HG03378 (cell line): ENCODE data around the gene PKNOX2.

Experiments used
- ATAC-seq: cut with Tn5 transposase; IDR thresholded peaks from one replicate; pipeline ENCODE4 v1.9.1; 2021; ENCODE audit warnings: mild to moderate bottlenecking, moderate library complexity; ENCODE audit not compliant: unreplicated experiment

The PKNOX2 gene

DNA sequence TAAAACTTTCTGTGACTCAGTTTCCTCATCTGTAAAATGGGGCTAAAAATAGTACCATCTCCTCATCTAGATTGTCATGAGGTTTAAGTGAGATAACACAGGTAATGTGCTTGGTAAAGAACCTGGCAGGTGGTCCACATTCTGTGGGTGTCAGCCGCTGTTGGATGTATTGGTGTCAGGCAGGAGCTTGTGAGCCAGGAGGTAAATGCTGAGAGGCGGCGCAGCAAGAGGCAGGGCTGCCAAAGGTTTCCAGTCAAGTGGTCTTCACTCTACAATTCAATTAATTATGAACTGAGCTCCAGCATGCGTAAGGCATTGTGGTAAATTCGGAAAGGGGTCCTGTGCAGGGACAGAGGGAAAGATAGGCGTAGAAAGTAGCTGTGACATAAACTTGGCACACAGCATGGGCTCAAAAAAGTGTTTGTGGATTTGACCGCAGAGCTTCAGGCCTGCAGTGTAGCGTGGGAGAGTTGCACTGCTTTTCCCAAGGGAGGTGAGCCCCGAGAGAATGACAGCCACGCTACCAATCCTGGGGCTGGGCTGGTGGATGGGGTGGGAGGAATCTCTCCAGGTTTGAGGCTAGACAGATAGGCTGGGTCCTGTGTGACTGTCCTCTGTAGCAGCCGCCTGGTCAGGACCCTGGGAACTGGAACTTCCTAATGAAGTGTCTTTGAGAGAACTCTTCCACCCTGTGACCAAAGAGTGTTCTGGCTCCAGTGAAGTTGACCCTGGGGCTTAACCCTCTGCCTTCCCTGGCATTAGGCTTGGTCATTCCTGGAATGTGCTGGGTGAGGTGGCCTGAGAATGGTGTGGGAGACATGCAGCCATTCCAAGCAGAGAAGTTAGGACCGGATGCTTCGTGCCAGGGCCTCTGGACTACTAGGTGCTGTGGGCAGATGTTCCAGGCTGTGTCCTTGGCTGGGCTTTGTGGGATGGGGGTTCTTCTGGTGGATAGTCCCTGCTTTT, 209.2 kb downstream of the PKNOX2 start:
- ATAC-seq, result no peak

DNA sequence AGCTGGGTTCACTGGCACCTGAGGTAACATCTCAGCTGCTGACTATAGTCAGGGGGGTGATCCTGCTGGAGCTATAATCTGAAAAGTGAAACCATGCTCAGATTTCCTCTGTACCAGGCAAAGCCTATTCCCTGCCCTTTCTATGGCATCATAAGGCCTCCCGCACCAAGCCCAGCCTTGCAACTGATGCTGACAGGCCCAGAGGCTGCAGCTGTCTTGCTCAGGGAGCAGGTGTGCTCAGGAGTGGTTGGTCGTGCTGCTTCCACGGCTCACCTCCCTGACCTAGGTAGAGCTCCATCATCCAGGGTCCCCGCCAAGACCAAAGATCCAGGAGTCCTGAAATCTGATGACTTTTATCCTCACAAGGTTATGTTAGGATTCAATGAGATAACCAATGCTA, 209.8 kb downstream of the PKNOX2 start:
- no peak for ATAC-seq

DNA sequence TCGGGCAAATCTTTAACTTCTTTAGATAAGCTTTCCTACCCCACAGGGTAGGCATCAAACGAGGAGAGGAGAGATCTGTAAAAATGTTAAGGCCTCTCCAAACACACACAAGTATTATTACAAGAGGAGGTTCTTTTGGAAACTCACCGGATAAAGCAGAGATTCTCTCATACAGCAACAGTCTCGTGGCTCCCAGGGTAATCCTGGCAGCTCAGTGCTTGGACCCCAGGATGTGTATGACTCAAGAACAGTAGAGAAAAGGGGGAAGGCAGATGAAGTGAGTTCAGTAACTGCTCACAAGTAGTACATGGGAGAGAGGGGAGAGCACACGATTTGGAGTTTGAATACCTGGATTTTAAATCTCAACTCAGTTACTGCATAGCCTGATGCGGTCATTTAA, 210.6 kb downstream of the PKNOX2 start:
- no peak for ATAC-seq

DNA sequence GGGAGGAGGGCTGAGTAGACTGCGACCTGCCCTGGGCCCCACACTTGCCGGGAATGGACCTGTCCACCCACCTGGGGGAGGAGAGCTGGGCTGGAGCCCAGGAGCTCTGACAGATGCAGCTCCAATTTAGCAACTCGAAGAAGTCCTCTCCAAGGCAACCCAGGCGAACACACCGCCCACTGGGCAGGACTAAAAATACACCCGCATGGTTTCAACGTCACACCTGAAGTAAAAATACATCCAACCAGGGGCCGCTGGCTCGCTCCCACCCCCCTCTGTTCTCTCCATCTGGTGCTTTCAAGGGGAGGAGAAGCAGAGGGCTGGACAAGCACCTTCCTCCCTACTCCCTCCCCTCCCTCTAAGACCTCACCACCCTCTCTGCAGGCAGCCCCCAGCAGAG, 211.6 kb downstream of the PKNOX2 start:
- ATAC-seq, result no peak

DNA sequence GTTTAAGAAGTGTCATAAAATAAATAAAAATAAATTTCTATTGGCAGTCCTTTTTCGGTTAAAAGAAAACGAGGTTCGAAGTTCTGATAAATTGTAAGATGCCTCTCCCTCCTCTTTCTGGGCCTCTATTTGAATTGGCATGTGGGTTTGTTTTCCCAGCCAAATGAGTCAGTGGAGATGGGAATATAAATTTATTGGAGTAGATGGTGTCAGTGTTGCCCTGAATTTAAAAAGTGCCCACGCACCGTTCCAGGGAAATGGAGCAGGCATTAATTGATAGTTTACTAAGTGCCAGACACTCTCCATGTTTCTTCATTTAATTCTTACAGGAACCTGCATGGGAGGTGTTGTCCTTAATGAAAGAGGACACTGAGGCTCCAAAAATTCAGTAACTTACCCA, 212.3 kb downstream of the PKNOX2 start:
- no peak for ATAC-seq

DNA sequence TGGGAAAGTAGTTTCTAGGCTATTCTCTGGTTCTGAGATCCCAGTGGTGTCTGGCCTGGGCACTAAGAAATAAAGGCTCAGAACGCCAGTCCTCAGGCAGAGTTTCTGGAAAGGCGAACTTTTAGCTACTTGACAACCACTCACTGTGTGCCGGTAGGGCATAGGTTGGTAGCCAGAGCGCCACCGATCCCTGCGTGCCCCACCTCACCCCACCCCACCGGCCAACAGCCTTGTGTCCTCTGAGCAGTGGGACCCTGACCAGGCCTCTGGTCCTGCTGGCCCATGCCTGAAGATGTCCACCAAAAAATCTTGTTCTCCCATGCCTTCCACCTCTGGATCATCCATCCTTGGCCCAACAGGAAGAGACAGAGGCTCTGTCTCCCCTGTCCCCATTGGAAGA, 213.5 kb downstream of the PKNOX2 start:
- ATAC-seq, result no peak

DNA sequence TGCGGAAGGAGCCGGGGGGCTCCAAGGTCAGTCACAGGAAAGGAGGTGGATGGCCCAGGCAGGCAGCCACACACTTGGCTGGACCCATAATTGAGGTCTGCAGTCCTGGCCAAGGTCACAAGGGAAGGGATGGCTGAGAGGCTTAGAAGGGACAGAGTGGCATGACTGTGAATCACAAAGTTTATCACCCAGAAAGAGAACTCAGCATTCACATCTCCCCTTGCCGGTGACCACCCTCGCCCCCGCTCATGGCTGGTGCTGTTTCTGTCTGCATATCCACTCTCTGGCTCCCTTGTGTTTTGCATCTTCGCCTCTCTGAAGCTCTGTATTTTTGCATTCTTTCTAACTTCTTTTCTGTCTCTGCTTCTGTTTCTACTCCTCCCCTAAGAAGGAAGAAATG, 214.0 kb downstream of the PKNOX2 start:
- ATAC-seq, result no peak

DNA sequence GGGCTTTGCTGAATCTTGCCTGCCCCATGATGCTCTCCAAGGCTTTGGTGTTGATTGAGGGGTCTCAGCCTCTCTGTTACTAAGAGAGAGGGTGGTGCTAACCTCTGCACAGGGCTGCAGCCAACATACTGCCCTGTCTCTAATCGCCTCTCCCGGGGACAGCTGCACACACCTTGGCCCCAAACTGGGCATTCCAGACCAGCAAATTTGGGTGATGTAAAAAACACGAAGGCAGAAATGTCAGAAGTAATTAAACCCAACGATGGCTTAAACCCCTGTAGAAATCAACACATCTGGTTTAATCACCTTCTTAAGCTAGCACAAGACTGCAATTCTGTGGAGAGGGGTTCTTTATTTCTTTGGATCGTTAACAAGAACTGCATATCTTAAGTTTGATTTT, 215.0 kb downstream of the PKNOX2 start:
- ATAC-seq, result no peak

DNA sequence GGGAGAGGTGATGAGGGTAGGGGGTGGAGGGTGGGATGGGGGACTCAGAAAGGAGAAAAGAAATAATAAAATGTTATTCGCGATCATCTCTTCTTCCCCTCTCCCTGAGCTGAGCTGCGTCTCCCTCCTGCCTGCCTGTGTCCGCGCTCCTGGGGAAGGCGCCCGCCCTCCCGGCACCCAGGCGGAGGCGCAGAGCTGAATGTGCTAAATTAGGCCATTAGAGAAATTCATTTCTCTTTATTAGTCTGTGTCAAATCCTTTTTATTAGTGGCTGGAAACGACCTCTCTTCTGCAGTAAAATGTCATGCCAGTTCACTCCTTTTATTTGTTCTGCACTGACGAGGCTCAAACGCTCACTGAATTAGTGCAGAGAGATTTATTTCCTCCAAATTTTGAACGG, 215.4 kb downstream of the PKNOX2 start:
- no peak for ATAC-seq

DNA sequence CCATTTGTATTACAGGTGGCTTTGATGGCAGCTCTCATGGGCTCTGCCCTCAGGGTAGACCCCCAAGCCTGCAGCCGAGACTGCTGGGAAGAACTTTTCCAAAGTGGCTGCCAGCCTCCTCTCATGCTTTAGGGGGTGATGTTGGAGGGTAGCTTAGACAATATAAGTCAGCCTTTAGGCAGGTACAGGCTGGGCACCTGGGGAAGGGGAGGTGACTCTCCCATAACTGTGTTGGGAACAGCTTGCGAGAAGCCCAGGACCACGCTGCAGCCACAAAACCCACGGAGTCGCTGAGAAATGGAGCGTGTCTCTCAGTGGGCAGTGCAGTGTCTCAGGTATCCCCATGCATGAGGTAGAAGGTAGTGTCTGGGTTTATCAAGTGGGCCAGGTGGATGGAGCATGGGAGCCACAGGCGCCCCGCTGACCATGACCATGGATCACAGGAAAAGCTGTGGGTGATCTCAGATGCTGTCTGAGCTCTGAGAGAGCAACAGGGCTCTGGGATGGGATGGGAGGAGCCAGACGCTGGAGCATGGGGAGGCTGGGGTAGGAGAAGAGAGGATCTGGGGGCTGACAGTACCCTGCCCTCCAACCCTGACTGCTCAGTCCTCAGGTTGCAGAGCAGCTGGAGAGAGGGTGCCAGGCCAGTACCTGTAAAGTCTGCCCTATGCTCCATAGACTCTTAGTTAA, 216.3 kb downstream of the PKNOX2 start:
- no peak for ATAC-seq

DNA sequence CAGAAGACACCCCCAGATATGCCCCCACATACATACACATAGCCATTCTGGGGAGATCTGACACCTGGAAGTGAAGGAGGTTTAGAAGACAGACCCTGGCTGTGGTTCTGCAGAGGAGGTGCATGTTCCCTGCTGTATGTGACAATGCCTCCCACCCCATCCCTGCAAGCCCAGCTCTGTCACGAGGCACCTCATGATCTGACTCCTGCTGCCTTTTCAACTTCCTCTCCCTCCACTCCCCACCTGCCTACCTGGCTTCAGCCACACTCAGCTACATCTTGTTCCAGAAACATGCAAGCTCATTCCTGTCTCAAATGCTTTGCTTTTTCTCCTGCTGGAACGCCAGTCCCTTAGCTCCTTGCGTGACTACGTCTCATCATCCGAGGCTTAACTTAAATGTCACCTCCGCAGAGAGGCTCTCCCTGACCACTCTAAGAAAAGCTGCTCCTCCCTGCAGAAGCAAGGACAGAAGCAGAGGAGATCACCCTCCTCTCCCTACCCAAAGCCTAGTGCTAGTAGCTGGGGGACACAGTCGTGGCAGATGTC, 217.0 kb downstream of the PKNOX2 start:
- ATAC-seq, result no peak

DNA sequence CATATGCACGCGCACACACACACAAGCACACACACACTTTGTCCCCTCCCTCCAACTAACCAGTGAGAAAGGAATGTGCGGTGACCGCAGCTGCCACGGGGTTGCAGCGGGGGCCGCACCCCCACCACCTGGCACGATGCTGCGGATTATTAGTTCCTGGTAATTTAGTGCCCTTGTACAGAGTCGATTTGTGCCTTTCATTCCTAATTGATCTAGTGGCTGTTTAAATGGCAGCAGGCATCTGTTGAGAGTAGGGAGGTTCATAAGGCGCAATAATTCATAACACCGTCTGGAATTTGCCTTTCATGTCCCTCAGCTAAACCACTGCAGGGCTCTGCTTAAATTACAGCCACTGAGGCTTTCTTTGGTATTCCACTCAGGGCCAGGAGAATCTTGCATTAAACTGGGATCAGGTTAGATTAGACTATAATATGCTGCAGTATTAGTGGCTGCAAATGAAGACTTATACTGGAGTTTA, 217.8 kb downstream of the PKNOX2 start:
- no peak for ATAC-seq

DNA sequence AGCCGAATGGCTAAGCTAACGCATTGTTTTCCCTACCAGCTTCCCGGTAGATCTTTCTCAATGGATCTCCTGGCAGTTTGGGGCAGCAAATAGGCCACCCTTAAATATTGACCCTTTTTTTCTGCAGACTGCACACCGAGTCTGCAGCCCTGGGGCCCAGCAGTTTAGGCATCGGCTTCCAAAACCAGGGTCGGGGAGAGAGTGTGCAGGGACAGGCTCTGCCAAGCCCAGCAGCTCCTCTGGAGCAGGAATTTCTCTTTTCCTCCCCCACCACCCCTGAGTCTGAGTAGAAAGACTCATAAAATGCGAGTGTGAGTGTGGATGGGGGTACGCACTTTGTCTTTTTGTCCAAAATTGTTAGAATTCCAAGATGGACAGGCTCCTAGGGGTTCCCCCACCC, 218.3 kb downstream of the PKNOX2 start:
- no peak for ATAC-seq

DNA sequence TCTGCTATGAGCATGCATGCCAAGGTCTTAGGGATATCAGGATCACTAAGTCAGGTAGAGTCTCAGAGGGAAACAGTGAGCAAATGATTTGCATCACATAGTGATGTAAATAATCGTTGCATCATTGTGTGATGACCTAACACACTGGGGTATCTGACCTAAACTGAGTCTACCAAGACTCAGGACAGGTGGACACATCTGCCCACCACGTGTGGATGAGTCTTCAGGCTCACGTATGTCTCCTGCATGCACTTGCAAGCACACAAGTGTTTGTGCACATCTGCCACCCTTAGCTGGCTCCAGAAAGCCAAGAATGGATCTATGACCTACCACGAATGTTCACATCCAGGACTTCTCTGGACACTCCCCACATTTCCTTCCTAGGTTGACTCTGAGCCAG, 220.3 kb downstream of the PKNOX2 start:
- ATAC-seq, result no peak

DNA sequence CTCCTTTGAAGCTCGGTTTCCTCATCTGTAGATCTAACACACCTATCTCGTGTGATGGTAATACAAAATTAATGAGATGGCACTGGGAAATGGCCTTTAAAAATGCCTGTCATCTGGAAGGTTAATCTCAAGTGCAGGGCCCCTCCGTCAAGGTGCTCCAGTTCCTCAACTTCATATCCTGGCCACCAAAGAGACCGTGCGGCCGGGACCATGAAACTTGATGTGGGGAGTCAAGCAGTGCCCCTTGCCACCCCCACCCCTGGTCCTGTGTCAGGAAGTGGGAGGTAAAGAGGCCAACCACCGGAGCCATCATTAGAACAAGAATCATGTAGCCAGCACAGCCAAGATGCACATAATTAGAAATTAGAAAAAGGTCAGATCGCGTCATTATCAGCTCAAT, 223.3 kb downstream of the PKNOX2 start:
- no peak for ATAC-seq

DNA sequence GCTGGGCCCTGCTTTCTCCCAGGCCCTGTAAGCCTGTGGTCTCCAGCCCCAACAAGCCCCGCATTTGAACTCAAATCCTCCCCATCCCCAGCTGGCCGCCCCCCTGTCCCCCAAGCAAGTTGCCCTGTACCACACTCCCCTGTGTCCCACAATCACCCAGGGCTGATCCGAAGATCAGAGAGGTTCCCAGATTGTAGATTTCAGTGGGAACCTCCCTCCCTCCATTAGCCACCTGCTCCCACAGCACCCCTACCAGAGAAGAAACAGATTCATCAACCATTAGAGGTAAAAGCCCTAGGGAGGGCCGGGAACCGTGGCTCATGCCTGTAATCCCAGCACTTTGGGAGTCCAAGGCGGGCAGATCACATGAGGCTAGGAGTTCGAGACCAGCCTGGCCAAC, 224.1 kb downstream of the PKNOX2 start:
- no peak for ATAC-seq

DNA sequence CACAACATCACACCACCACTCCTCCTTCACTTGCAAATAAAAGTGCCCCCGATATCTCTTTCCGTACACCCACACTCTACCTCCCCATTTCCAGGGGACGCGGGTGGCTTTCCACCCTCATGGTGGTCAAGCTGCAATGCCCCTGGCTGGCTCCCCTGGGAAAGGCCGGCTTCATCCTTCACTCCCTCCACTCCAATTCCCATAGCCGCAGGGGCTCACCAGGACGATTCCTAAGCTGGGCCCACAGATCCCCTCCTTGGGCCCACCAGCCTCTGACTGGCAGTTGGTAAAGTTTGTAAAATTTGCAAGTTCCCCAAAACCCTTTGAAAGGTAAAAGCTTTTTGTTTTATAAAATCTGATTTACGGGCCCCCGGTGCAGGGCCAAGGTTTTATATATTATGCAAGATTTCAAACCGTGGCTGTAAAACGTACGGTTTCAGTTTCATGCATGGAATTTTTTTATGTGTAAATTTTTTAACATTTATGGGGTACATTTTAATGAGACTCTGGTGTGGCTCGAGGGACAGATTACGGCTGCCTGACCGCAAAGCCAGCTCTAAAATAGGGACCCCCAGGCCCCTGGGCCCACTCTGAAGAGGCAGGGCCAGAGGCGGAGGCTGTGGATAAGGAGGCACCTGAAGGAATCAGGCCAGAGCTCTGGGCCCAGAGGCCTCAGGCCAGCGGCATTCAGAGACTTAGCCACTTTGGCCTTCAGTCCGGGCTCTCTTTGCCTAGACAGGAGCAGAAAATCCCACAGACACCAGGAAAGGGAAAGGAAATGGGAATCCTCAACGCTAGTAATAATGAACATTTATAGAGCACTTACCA, 225.0 kb downstream of the PKNOX2 start:
- ATAC-seq, result no peak

DNA sequence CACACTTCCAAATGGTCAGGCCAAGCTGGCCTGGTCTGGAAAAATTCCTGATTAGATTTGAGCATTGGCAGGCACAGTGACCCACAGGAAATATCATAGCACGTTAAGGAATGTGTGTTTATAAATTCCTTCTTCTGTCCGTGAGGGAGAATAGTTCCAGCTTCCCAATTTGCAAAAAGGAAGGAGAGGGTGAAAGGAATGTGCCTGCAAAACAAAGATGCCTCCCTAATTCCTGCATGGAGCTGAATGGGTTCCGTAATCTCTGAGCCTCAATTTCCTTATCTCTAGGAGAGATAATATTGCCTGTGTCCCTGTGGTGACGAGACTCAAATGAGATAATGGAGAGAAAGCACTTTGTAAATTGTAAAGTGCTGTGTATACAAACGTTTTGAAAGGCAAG, 226.4 kb downstream of the PKNOX2 start:
- ATAC-seq, result no peak

DNA sequence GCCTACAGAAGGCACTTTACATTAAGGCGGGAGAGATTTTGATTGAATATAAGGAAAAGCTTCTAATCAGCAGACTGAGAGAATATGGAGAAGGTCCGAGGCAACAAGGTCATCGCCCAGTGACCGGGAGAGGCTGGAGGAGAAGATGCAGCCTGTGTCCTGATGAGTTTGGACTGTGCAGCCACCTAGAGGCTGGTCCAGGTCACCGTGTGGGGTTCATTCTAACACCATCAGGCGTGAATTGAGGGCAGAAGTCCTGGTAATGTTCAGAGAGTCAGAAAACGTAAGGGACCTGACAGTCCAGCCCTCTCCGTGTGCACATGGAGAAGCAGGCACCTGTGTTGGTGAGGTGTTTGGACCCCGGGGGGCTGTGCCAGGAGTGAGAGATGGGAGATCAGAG, 228.8 kb downstream of the PKNOX2 start:
- no peak for ATAC-seq

DNA sequence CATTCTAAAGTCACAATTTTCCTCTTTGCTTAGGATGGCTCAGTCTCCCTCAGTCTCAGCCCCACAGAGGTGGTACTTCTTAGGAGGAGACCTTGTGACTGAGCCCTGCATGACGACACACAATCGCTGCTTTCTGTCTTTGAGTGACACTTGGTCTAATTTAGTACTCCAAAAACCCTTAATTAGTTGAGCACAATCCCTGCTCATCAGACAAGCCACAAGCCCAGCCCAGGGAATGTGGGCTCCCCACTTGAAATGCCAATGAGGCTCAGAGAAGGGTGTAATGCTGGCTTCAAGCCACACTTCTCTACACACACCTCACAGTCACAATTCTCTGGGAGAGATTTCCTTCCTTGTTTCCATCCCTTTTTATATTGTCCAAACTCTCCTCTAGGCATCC, 229.7 kb downstream of the PKNOX2 start:
- no peak for ATAC-seq

DNA sequence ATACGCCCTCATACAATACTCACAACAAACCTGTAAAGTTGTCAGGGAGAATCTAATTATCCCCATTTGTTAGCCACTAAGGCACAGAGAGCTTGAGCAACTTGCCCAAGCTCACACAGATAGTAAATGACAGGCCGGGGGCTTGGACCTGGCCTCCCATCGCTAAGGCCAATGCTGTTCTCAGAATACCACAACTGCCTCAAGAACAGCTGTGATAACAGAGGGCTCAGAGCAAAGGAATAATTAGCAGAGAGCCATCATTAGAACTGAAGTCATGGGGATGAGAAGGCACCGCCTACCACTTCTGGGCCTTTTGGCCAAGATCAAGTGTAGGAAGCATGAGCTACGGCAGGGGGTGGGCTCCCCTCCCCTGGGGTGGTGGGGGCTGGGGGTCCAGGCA, 232.9 kb downstream of the PKNOX2 start:
- ATAC-seq, result no peak
